GM12878 (cell line): ENCODE results near the gene ATP5ME. TPM values are rescaled to one million over a fixed set of nuclear protein-coding genes. Genes with fewer than 3 reads are reported as not detected.

Source experiments
- ATAC-seq: fragments of 200-7000 bp; cut with Tn5 transposase; 3 replicates; pipeline ENCODE4 v1.9.1; 2020; ENCODE audit warnings: mild to moderate bottlenecking, moderate library complexity
- BruUV-seq: library from RNA; stranded (reverse); fragments of 400-500 nt; replicated peaks from 2 replicates; lab custom pipeline; 2021; lab: Mats Ljungman, UMichigan
- CTCF ChIA-PET: fragments of 300-600 bp; sonication (Branson Sonifier 250); formaldehyde crosslinking; extraction: SDS; loops from one replicate; lab custom pipeline; 2021; ENCODE audit warnings: inconsistent platforms; lab: Yijun Ruan, JAX
- POLR2A ChIA-PET: fragments of 350-600 bp; formaldehyde crosslinking; extraction: SDS; loops from one replicate; lab custom pipeline; 2021; ENCODE audit warnings: inconsistent platforms; lab: Charles Lee
- RAD21 ChIA-PET: fragments of 300-600 bp; sonication (Branson Sonifier 250); formaldehyde crosslinking; loops from one replicate; lab custom pipeline; 2023; ENCODE audit warnings: antibody characterized with exemption; ENCODE audit not compliant: unreplicated experiment; lab: Charles Lee
- SMC1A ChIA-PET: fragments of 300-600 bp; sonication (Branson Sonifier 250); formaldehyde crosslinking; loops from one replicate; lab custom pipeline; 2023; ENCODE audit not compliant: unreplicated experiment, uncharacterized antibody; lab: Charles Lee
- DNase-seq: peaks from one replicate; pipeline ENCODE4 v3.0.0-alpha.2; 2011; ENCODE audit warnings: low read depth, low spot score
- FAIRE-seq: peaks from 3 replicates; lab custom pipeline; 2011; peaks lifted over from hg19 to GRCh38; lab: Jason Lieb, UNC
- H2AFZ ChIP-seq: 2 replicates; pipeline ENCODE4 v1.6.0; 2011; ENCODE audit warnings: low read depth, low read length, control low read depth; ENCODE audit not compliant: control insufficient read depth
- H3K27ac ChIP-seq: 2 replicates; pipeline ENCODE4 v1.5.1; 2011; ENCODE audit warnings: control low read depth; ENCODE audit not compliant: control insufficient read depth, insufficient read depth
- H3K27me3 ChIP-seq, 2 experiments: replicated peaks in 1 of 2; 2 replicates each; pipeline versions ENCODE4 v1.6.0 to v1.6.1; 2011; ENCODE audit warnings: low read length in 1 of 2; ENCODE audit not compliant: control insufficient read depth in 2 of 2, insufficient read depth in 2 of 2
- H3K36me3 ChIP-seq, 2 experiments: 2 replicates each; pipeline ENCODE4 v1.5.1; 2011; ENCODE audit warnings: low read length in 1 of 2; ENCODE audit not compliant: control insufficient read depth in 2 of 2, insufficient read depth in 2 of 2
- H3K4me1 ChIP-seq: 2 replicates; pipeline ENCODE4 v1.6.1; 2011; ENCODE audit warnings: mild to moderate bottlenecking, low read length, moderate library complexity, mixed read lengths; ENCODE audit not compliant: control insufficient read depth, insufficient read depth
- H3K4me2 ChIP-seq: 2 replicates; pipeline ENCODE4 v1.6.0; 2011; ENCODE audit warnings: control low read depth; ENCODE audit not compliant: control insufficient read depth, insufficient read depth
- H3K4me3 ChIP-seq: fragments of 200-600 bp; sonication (generic); 2 replicates; pipeline ENCODE4 v1.5.1; 2016
- H3K79me2 ChIP-seq: 2 replicates; pipeline ENCODE4 v1.6.0; 2011; ENCODE audit warnings: low read length; ENCODE audit not compliant: control insufficient read depth, insufficient read depth
- H3K9ac ChIP-seq: 2 replicates; pipeline ENCODE4 v1.8.0; 2011; ENCODE audit warnings: low read length, control low read depth, mixed read lengths; ENCODE audit not compliant: control insufficient read depth, insufficient read depth
- H3K9me3 ChIP-seq: replicated peaks from 3 replicates; pipeline ENCODE4 v1.5.1; 2011; ENCODE audit warnings: mild to moderate bottlenecking, low read length; ENCODE audit not compliant: control insufficient read depth, insufficient read depth
- H4K20me1 ChIP-seq: 2 replicates; pipeline ENCODE4 v1.6.0; 2011; ENCODE audit not compliant: control insufficient read depth, insufficient read depth
- ATF3 ChIP-seq: IDR thresholded peaks from 2 replicates; pipeline ENCODE4 v1.6.1; 2011; ENCODE audit warnings: low read depth, mild to moderate bottlenecking, low read length, moderate library complexity, borderline replicate concordance; ENCODE audit errors: extremely low read depth
- BHLHE40 ChIP-seq, 2 experiments: fragments of 450-650 bp in 1 of 2; IDR thresholded peaks; 2 replicates each; pipeline ENCODE4 v1.6.1; 2011 to 2017; ENCODE audit warnings: low read depth in 2 of 2, borderline replicate concordance in 1 of 2, improper control_type of control experiment in 1 of 2, low read length in 1 of 2, mild to moderate bottlenecking in 1 of 2
- DPF2 ChIP-seq: fragments of 450-650 bp; IDR thresholded peaks from 2 replicates; pipeline ENCODE4 v1.6.1; 2017; ENCODE audit warnings: mild to moderate bottlenecking
- JUND ChIP-seq: IDR thresholded peaks from 2 replicates; pipeline ENCODE4 v1.6.1; 2012; ENCODE audit warnings: low read depth, mild to moderate bottlenecking, low read length, improper control_type of control experiment, moderate library complexity
- KLF5 ChIP-seq: fragments of 450-650 bp; IDR thresholded peaks from 2 replicates; pipeline ENCODE4 v1.6.1; 2014; ENCODE audit warnings: mild to moderate bottlenecking; ENCODE audit not compliant: partially characterized antibody
- MTA3 ChIP-seq: IDR thresholded peaks from 2 replicates; pipeline ENCODE4 v1.6.1; 2012; ENCODE audit warnings: low read length, inconsistent platforms, borderline replicate concordance
- NFIC ChIP-seq: IDR thresholded peaks from 2 replicates; pipeline ENCODE4 v1.6.1; 2012; ENCODE audit warnings: low read depth, mild to moderate bottlenecking, inconsistent platforms, low read length, moderate library complexity
- PKNOX1 ChIP-seq: fragments of 450-650 bp; IDR thresholded peaks from 2 replicates; pipeline ENCODE4 v1.6.1; 2016; ENCODE audit warnings: mild to moderate bottlenecking
- POLR2AphosphoS2 ChIP-seq: IDR thresholded peaks from 2 replicates; pipeline ENCODE4 v1.6.1; 2011; ENCODE audit warnings: low read depth, mild to moderate bottlenecking, low read length, improper control_type of control experiment, moderate library complexity
- RUNX3 ChIP-seq: IDR thresholded peaks from 2 replicates; pipeline ENCODE4 v1.6.1; 2012; ENCODE audit warnings: low read length, inconsistent platforms
- SMAD1 ChIP-seq: fragments of 450-650 bp; IDR thresholded peaks from 2 replicates; pipeline ENCODE4 v1.6.1; 2018; ENCODE audit warnings: mild to moderate bottlenecking, low read depth; ENCODE audit not compliant: partially characterized antibody
- SMARCA5 ChIP-seq: fragments of 450-650 bp; IDR thresholded peaks from 2 replicates; pipeline ENCODE4 v1.6.1; 2017; ENCODE audit warnings: mild to moderate bottlenecking
- STAT1 ChIP-seq: fragments of 450-650 bp; conservative IDR thresholded peaks from 2 replicates; pipeline ENCODE4 v1.6.1; 2014; ENCODE audit warnings: antibody characterized with exemption, mild to moderate bottlenecking
- SUPT20H ChIP-seq: IDR thresholded peaks from 2 replicates; pipeline ENCODE4 v1.6.1; 2011; ENCODE audit warnings: low read depth, mild to moderate bottlenecking, low read length, moderate library complexity, borderline replicate concordance; ENCODE audit not compliant: control insufficient read depth
- TCF3 ChIP-seq: IDR thresholded peaks from 2 replicates; pipeline ENCODE4 v1.6.1; 2012; ENCODE audit warnings: low read depth, mild to moderate bottlenecking, low read length, borderline replicate concordance; ENCODE audit not compliant: insufficient read depth
- USF2 ChIP-seq: IDR thresholded peaks from 2 replicates; pipeline ENCODE4 v1.6.1; 2011; ENCODE audit warnings: low read depth, low read length, improper control_type of control experiment, borderline replicate concordance
- YY1 ChIP-seq: IDR thresholded peaks from 2 replicates; pipeline ENCODE4 v1.6.1; 2011; ENCODE audit warnings: low read depth, mild to moderate bottlenecking, low read length
- ZBTB11 ChIP-seq: fragments of 450-650 bp; formaldehyde crosslinking; IDR thresholded peaks from 2 replicates; pipeline ENCODE4 v1.5.0; 2022; ENCODE audit warnings: mild to moderate bottlenecking, missing genetic modification characterization
- WGBS: methylation state at CpG from one replicate; pipeline ENCODE4 v1.1.6; 2016; ENCODE audit warnings: low lambda C conversion rate; ENCODE audit not compliant: insufficient replicate concordance, insufficient coverage; ENCODE audit errors: missing lambda C conversion rate; 5-methylcytosine and 5-hydroxymethylcytosine counted together
- in situ Hi-C: fragments of 300-500 bp; cut with MboI; formaldehyde crosslinking; loops from 9 replicates; pipeline ENCODE4 v1.14.3; 2018; ENCODE audit warnings: mixed read lengths
- intact Hi-C: fragments of 100-400 bp; cut with micrococcal nuclease; formaldehyde crosslinking; loops from one replicate; pipeline ENCODE4 v1.14.2; 2022; ENCODE audit not compliant: unreplicated experiment
- polyA plus RNA-seq, 11 experiments: library from polyadenylated mRNA; depleted of rRNA in 4 of 11; unstranded in 6 of 11; stranded (reverse) in 5 of 11; fragments of >200 nt; fragmentation: Nextera tagmentation in 4 of 11; fragmentation: Illumina TruSeq in 1 of 11; extraction: Ambion mirVana in 4 of 11; extraction: Trizol in 1 of 11; gene quantifications; 1 replicate in 1 of 11; 2 replicates in 10 of 11; pipeline versions ENCODE4 v1.2.1 to v1.2.3, GENCODE V29; 2011 to 2016; ENCODE audit warnings: inconsistent platforms in 2 of 11, missing spikeins in 2 of 11, low read depth in 1 of 11
- total RNA-seq, 4 experiments: library from RNA; depleted of rRNA in 3 of 4; stranded (reverse); fragments of >200 nt in 3 of 4; fragmentation: Illumina TruSeq in 1 of 4; extraction: Trizol in 1 of 4; gene quantifications; 2 replicates each; pipeline versions ENCODE4 v1.2.1 to v1.2.3, GENCODE V29; 2013 to 2021

Gene ATP5ME
- total and polyA plus RNA-seq, 10 of the 15 experiments (the other 5 are each of a cell fraction or from before 2014, with no cell fraction given): 279 to 2,374 (median 509) TPM

DNA sequence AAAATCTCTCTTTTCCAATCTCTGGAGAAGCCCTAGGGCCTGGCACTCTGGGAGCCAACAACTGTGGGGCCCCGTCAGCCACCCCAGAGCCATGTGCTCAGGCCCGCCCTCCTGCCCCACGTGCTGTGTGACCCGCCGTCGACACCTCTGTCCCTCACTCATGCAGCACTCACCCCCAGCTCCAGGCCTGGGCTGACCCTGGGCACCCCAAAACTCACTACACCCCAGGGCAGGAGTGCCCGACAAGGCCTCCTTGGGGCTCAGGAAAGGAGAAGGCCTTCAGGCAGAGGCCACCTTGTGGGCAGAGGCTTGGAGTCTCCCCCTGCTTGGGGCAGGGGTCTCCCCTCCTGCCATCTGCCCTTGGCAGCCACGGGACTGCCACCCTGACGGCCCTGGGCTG lies 6.0 kb upstream of the ATP5ME start (continued):
- TF ChIP-seq PKNOX1: no peak
- no peak for TF ChIP-seq NFIC
- no peak for TF ChIP-seq BHLHE40 (IDR thresholded peaks at IDR 0.05; ENCODE audit: borderline replicate concordance in 1 of 2, low read depth in 2 of 2, low read length in 1 of 2)
- no peak for TF ChIP-seq KLF5

GRCh38 chr4:679629-680028 lies 5.6 kb upstream of the ATP5ME start:
- no TSS peak for BruUV-seq
- H3K4me3 ChIP-seq: no peak overlapping the region
- ATAC-seq: no peak
- H3K9me3 ChIP-seq: no peaks in the 10 kb centered on the region
- no peaks in the 10 kb centered on the region for H4K20me1 ChIP-seq
- ChIA-PET RAD21 (no interaction called here), POLR2A (no interaction called here), SMC1A (interaction anchor here (1.1 kb wide), 1 partner anchor 74 kb away, joined by 3 read pairs; no protein-coding TSS in a partner anchor), CTCF (interaction anchor here (0.8 to 1.3 kb wide), 2 partner anchors 21 to 74 kb away, joined by 3 read pairs; no protein-coding TSS in a partner anchor)
- H3K79me2 ChIP-seq: peaks cover 11% of the 10 kb centered on the region
- H3K27ac ChIP-seq: no peak overlapping the region
- H3K4me2 ChIP-seq: no peak overlapping the region
- H3K27me3 ChIP-seq: no peaks in the 10 kb centered on the region
- H3K4me1 ChIP-seq: peaks cover 38% of the 10 kb centered on the region
- WGBS: 89% methylated on average over 11 of the region's 11 CpGs
- in situ Hi-C loops (no loop called here), intact Hi-C loops (loop anchor here (10.0 kb wide), 3 partner anchors 205 to 435 kb away; partner anchors contain the start of genes GAK and TMEM175)
- DNase-seq: no peak
- H3K9ac ChIP-seq: no peak overlapping the region
- FAIRE-seq: no peak
- no peak overlapping the region for H2AFZ ChIP-seq
- no peak for TF ChIP-seq SUPT20H
- TF ChIP-seq STAT1: no peak
- no peak for TF ChIP-seq DPF2
- TF ChIP-seq RUNX3: no peak
- TF ChIP-seq ZBTB11 (CRISPR knock-in tag): no peak
- TF ChIP-seq SMAD1: no peak
- no peak for TF ChIP-seq TCF3
- no peak for TF ChIP-seq JUND
- TF ChIP-seq MTA3: no peak
- no peak for TF ChIP-seq SMARCA5
- TF ChIP-seq POLR2AphosphoS2: no peak
- no peak for TF ChIP-seq ATF3
- no peak for TF ChIP-seq YY1
- TF ChIP-seq USF2: no peak
- H3K36me3 ChIP-seq: no peaks in the 10 kb centered on the region
